GM23338 (cell line): ENCODE data around the gene NCAN. TPM values are rescaled to one million over a fixed set of nuclear protein-coding genes. Genes with fewer than 3 reads are reported as not detected.

Experiments
- ATAC-seq: fragments of 200-7000 bp; cut with Tn5 transposase; 3 replicates; pipeline ENCODE4 v1.9.1; 2020
- DNase-seq: peaks from one replicate; pipeline ENCODE4 v3.0.0-alpha.2; 2015; ENCODE audit warnings: low spot score
- H2AFZ ChIP-seq: fragments of 200-600 bp; sonication (generic); 2 replicates; pipeline ENCODE4 v1.8.0; 2016; ENCODE audit warnings: antibody characterized with exemption, mild to moderate bottlenecking, moderate library complexity
- H3F3A ChIP-seq: fragments of 200-600 bp; sonication (generic); replicated peaks from 2 replicates; pipeline ENCODE4 v1.8.0; 2017; ENCODE audit warnings: antibody characterized with exemption, mixed run types, low read depth
- H3K27ac ChIP-seq: fragments of 200-600 bp; sonication (generic); 2 replicates; pipeline ENCODE4 v1.6.1; 2016; ENCODE audit warnings: low read depth
- H3K27me3 ChIP-seq: fragments of 200-600 bp; sonication (generic); 2 replicates; pipeline ENCODE4 v1.8.0; 2016; ENCODE audit warnings: mild to moderate bottlenecking, mixed run types, moderate library complexity; ENCODE audit not compliant: insufficient read depth
- H3K36me3 ChIP-seq: fragments of 200-600 bp; sonication (generic); 2 replicates; pipeline ENCODE4 v1.8.0; 2016; ENCODE audit warnings: mild to moderate bottlenecking; ENCODE audit not compliant: insufficient read depth
- H3K4me1 ChIP-seq: fragments of 200-600 bp; sonication (generic); 2 replicates; pipeline ENCODE4 v1.8.0; 2016; ENCODE audit warnings: mild to moderate bottlenecking, moderate library complexity; ENCODE audit not compliant: insufficient read depth
- H3K4me2 ChIP-seq: fragments of 200-600 bp; sonication (generic); 2 replicates; pipeline ENCODE4 v1.7.1; 2017; ENCODE audit warnings: mixed run types
- H3K4me3 ChIP-seq: fragments of 200-600 bp; sonication (generic); 2 replicates; pipeline ENCODE4 v1.6.1; 2016; ENCODE audit warnings: mixed run types
- H3K79me2 ChIP-seq: fragments of 200-600 bp; sonication (generic); replicated peaks from 2 replicates; pipeline ENCODE4 v1.8.0; 2017; ENCODE audit warnings: mild to moderate bottlenecking; ENCODE audit not compliant: insufficient read depth
- H3K9me2 ChIP-seq: fragments of 200-600 bp; sonication (generic); 2 replicates; pipeline ENCODE4 v1.8.0; 2017; ENCODE audit not compliant: insufficient read depth
- H4K20me1 ChIP-seq: fragments of 200-600 bp; sonication (generic); replicated peaks from 2 replicates; pipeline ENCODE4 v1.8.0; 2017; ENCODE audit warnings: mild to moderate bottlenecking; ENCODE audit not compliant: insufficient read depth
- H3K27ac Mint-ChIP-seq: 2 replicates; pipeline ENCODE4 v1.8.0; 2020; ENCODE audit warnings: inconsistent platforms, mild to moderate bottlenecking, moderate library complexity, mixed read lengths
- H3K27me3 Mint-ChIP-seq: 3 replicates; pipeline ENCODE4 v1.8.0; 2022; ENCODE audit warnings: low read depth, mild to moderate bottlenecking, moderate library complexity, mixed read lengths, inconsistent platforms; ENCODE audit not compliant: insufficient read depth, poor library complexity
- H3K36me3 Mint-ChIP-seq: 3 replicates; pipeline ENCODE4 v1.8.0; 2021; ENCODE audit warnings: low read depth, mild to moderate bottlenecking, inconsistent platforms, moderate library complexity, mixed read lengths
- H3K4me1 Mint-ChIP-seq: 3 replicates; pipeline ENCODE4 v1.8.0; 2020; ENCODE audit warnings: mild to moderate bottlenecking, inconsistent platforms, mixed read lengths
- H3K4me3 Mint-ChIP-seq: 3 replicates; pipeline ENCODE4 v1.8.0; 2021; ENCODE audit warnings: moderate library complexity, mild to moderate bottlenecking, inconsistent platforms, mixed read lengths
- H3K9me3 Mint-ChIP-seq: 3 replicates; pipeline ENCODE4 v1.8.0; 2020; ENCODE audit warnings: moderate library complexity, mild to moderate bottlenecking, inconsistent platforms, mixed read lengths
- CREB1 ChIP-seq: fragments of 250-450 bp; sonication (Bioruptor Pico); IDR thresholded peaks from 2 replicates; pipeline ENCODE4 v1.5.0; 2020; ENCODE audit warnings: low read depth, mild to moderate bottlenecking, moderate library complexity
- EZH2 ChIP-seq: fragments of 200-600 bp; sonication (generic); IDR thresholded peaks from one replicate; pipeline ENCODE4 v1.8.0; 2017; ENCODE audit warnings: antibody characterized with exemption, mild to moderate bottlenecking, low read depth; ENCODE audit not compliant: unreplicated experiment
- EZH2phosphoT487 ChIP-seq: fragments of 200-600 bp; sonication (generic); IDR thresholded peaks from one replicate; pipeline ENCODE4 v1.8.1; 2018; ENCODE audit warnings: antibody characterized with exemption; ENCODE audit not compliant: unreplicated experiment
- JUNB ChIP-seq: IDR thresholded peaks from one replicate; pipeline ENCODE4 v1.6.1; 2016; ENCODE audit warnings: antibody characterized with exemption; ENCODE audit not compliant: unreplicated experiment
- POLR2AphosphoS5 ChIP-seq: IDR thresholded peaks from 2 replicates; pipeline ENCODE4 v1.6.1; 2016; ENCODE audit warnings: antibody characterized with exemption, low read depth
- STAT1 ChIP-seq: IDR thresholded peaks from one replicate; pipeline ENCODE4 v1.6.1; 2016; ENCODE audit warnings: antibody characterized with exemption; ENCODE audit not compliant: unreplicated experiment
- ZNF114 ChIP-seq: fragments of 250-450 bp; sonication (Bioruptor Pico); IDR thresholded peaks from 2 replicates; pipeline ENCODE4 v1.5.0; 2020; ENCODE audit warnings: mild to moderate bottlenecking, moderate library complexity
- ZNF331 ChIP-seq: fragments of 250-450 bp; sonication (Bioruptor Pico); IDR thresholded peaks from 2 replicates; pipeline ENCODE4 v1.5.0; 2020; ENCODE audit warnings: low read depth, mild to moderate bottlenecking, moderate library complexity
- polyA plus RNA-seq: library from polyadenylated mRNA; unstranded; fragments of >200 nt; fragmentation: Nextera tagmentation; extraction: Ambion mirVana; gene quantifications from 2 replicates; pipeline ENCODE4 v1.2.1, GENCODE V29; 2016
- total RNA-seq: library from RNA; depleted of rRNA; stranded (reverse); fragments of >200 nt; shearing (Covaris generic); gene quantifications from 2 replicates; pipeline ENCODE4 v1.2.3, GENCODE V29; 2014
- TF ChIP-seq, protein P1 (sequence below), 2 experiments: fragments of 200-600 bp in 1 of 2; sonication (generic) in 1 of 2; conservative IDR thresholded peaks; 2 replicates each; pipeline versions ENCODE4 v1.5.1 to v1.6.1; 2016 to 2017; ENCODE audit warnings: antibody characterized with exemption in 2 of 2, low read depth in 2 of 2, mild to moderate bottlenecking in 2 of 2, moderate library complexity in 1 of 2
- TF ChIP-seq, protein P2 (sequence below): IDR thresholded peaks from one replicate; pipeline ENCODE4 v1.6.1; 2018; ENCODE audit warnings: antibody characterized with exemption; ENCODE audit not compliant: unreplicated experiment
- TF ChIP-seq, protein P3 (sequence below): IDR thresholded peaks from 2 replicates; pipeline ENCODE4 v1.6.1; 2016; ENCODE audit warnings: antibody characterized with exemption

NCAN gene
- total and polyA plus RNA-seq, 2 experiments from 2014 or later: 1.8 to 9.4 TPM

DNA sequence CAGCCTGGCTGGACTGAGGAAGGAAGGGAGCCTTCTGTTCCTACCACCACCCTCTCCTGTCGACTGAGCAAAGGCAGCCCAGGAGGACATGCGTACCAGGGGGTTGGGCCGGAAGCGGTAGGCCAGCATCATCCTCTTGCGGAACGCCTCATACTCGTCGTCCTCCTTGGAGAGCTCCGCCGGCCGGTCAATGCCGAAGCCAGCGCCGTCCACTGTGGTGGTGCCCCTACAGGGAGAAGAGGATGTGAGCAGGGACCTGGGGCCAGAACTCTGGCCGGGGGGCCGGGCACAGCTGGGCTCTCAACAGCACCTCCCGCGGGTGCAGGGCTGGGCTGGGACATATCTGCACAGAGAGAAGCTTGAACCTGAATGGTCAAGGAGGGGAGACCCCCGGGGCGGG is 65.1 kb downstream of the NCAN start:
- Mint-ChIP-seq H3K4me3 (no peak overlapping the region), H3K4me1 (peaks cover 9% of the 10 kb centered on the region), H3K9me3 (no peaks in the 10 kb centered on the region), H3K36me3 (peaks cover 20% of the 10 kb centered on the region), H3K27ac (no peak overlapping the region), H3K27me3 (peaks cover 13% of the 10 kb centered on the region)
- TF ChIP-seq EZH2: no peak
- no peak for TF ChIP-seq EZH2phosphoT487
- TF ChIP-seq STAT1: no peak
- TF ChIP-seq, protein P1, sequence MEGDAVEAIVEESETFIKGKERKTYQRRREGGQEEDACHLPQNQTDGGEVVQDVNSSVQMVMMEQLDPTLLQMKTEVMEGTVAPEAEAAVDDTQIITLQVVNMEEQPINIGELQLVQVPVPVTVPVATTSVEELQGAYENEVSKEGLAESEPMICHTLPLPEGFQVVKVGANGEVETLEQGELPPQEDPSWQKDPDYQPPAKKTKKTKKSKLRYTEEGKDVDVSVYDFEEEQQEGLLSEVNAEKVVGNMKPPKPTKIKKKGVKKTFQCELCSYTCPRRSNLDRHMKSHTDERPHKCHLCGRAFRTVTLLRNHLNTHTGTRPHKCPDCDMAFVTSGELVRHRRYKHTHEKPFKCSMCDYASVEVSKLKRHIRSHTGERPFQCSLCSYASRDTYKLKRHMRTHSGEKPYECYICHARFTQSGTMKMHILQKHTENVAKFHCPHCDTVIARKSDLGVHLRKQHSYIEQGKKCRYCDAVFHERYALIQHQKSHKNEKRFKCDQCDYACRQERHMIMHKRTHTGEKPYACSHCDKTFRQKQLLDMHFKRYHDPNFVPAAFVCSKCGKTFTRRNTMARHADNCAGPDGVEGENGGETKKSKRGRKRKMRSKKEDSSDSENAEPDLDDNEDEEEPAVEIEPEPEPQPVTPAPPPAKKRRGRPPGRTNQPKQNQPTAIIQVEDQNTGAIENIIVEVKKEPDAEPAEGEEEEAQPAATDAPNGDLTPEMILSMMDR (conservative IDR thresholded peaks at IDR 0.05; ENCODE audit: low read depth in 2 of 2): no peak
- no peak for TF ChIP-seq POLR2AphosphoS5
- Histone ChIP-seq H3K9me2 (no peaks in the 10 kb centered on the region), H3K27me3 (no peaks in the 10 kb centered on the region), H3K27ac (no peak overlapping the region), H3K4me1 (peaks cover 8% of the 10 kb centered on the region; the same call in 1 of the 2 replicates), H3K4me2 (no peak overlapping the region), H3F3A (peaks cover 8% of the 10 kb centered on the region; the same call in 1 of the 2 replicates), H2AFZ (no peak overlapping the region), H3K4me3 (no peak overlapping the region), H4K20me1 (no peaks in the 10 kb centered on the region), H3K79me2 (no peaks in the 10 kb centered on the region), H3K36me3 (peaks cover 6% of the 10 kb centered on the region; the same call in 1 of the 2 replicates)
- DNase-seq: no peak
- no peak for ATAC-seq

DNA sequence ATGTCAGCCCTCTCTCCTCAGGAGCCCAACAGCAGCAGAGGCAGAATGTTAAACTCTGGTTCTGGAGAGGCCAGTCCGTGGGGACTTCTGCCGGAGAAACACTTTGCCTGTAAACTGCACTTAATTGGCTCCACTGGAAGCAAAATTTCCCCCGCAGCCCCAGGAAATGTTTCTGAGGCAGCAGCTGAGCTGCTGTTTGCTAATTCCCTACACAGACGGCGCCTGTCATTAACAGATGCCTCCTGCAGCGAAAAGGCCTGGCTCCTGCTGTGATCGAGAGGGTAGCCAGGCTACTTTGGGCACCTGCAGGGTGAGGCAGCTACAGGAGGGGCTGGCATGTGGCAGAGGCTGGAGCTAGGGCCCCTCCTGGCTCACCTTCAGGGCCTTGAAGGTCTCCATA is 66.6 kb downstream of the NCAN start:
- peaks cover 7% of the 10 kb centered on the region; the same call in 1 of the 2 replicates for H3F3A ChIP-seq
- no peak overlapping the region for H3K27ac ChIP-seq
- Mint-ChIP-seq H3K36me3 (peaks cover 21% of the 10 kb centered on the region), H3K27ac (no peak overlapping the region), H3K9me3 (no peaks in the 10 kb centered on the region), H3K4me1 (0 out of 3 replicates have a peak, but pooled peaks cover 3% of the 10 kb centered on the region), H3K27me3 (peaks cover 8% of the 10 kb centered on the region), H3K4me3 (no peak overlapping the region)
- no peak overlapping the region for H2AFZ ChIP-seq
- H3K79me2 ChIP-seq: no peaks in the 10 kb centered on the region
- DNase-seq (no peak), ATAC-seq (no peak)
- H3K36me3 ChIP-seq: peaks cover 6% of the 10 kb centered on the region; the same call in 1 of the 2 replicates
- H3K4me3 ChIP-seq: no peak overlapping the region
- H3K9me2 ChIP-seq: no peaks in the 10 kb centered on the region
- H3K27me3 ChIP-seq: no peaks in the 10 kb centered on the region
- no peaks in the 10 kb centered on the region for H4K20me1 ChIP-seq
- no peak overlapping the region for H3K4me2 ChIP-seq
- H3K4me1 ChIP-seq: 0 out of 2 replicates have a peak, but pooled peaks cover 3% of the 10 kb centered on the region
- TF ChIP-seq, protein P2, sequence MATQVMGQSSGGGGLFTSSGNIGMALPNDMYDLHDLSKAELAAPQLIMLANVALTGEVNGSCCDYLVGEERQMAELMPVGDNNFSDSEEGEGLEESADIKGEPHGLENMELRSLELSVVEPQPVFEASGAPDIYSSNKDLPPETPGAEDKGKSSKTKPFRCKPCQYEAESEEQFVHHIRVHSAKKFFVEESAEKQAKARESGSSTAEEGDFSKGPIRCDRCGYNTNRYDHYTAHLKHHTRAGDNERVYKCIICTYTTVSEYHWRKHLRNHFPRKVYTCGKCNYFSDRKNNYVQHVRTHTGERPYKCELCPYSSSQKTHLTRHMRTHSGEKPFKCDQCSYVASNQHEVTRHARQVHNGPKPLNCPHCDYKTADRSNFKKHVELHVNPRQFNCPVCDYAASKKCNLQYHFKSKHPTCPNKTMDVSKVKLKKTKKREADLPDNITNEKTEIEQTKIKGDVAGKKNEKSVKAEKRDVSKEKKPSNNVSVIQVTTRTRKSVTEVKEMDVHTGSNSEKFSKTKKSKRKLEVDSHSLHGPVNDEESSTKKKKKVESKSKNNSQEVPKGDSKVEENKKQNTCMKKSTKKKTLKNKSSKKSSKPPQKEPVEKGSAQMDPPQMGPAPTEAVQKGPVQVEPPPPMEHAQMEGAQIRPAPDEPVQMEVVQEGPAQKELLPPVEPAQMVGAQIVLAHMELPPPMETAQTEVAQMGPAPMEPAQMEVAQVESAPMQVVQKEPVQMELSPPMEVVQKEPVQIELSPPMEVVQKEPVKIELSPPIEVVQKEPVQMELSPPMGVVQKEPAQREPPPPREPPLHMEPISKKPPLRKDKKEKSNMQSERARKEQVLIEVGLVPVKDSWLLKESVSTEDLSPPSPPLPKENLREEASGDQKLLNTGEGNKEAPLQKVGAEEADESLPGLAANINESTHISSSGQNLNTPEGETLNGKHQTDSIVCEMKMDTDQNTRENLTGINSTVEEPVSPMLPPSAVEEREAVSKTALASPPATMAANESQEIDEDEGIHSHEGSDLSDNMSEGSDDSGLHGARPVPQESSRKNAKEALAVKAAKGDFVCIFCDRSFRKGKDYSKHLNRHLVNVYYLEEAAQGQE: no peak
- no peak for TF ChIP-seq EZH2
- no peak for TF ChIP-seq JUNB
- TF ChIP-seq STAT1: no peak
- no peak for TF ChIP-seq POLR2AphosphoS5
- no peak for TF ChIP-seq ZNF114 (CRISPR knock-in tag)
- TF ChIP-seq CREB1 (CRISPR knock-in tag): no peak
- TF ChIP-seq, protein P3, sequence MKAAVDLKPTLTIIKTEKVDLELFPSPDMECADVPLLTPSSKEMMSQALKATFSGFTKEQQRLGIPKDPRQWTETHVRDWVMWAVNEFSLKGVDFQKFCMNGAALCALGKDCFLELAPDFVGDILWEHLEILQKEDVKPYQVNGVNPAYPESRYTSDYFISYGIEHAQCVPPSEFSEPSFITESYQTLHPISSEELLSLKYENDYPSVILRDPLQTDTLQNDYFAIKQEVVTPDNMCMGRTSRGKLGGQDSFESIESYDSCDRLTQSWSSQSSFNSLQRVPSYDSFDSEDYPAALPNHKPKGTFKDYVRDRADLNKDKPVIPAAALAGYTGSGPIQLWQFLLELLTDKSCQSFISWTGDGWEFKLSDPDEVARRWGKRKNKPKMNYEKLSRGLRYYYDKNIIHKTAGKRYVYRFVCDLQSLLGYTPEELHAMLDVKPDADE: no peak
- TF ChIP-seq ZNF331 (CRISPR knock-in tag): no peak
- no peak for TF ChIP-seq EZH2phosphoT487
